ENCODE measurements around the gene ATP1A1. TPM values are rescaled to one million over a fixed set of nuclear protein-coding genes. Genes with fewer than 3 reads are reported as not detected.
A peak's percentile ranks its signal among the peaks of the same experiment; 100 is the strongest.

Gene ATP1A1
- total RNA-seq, 2 donors from 2014 or later: 718 to 936 TPM

GRCh38 chr1:116335850-116336624, 37.0 kb upstream of the ATP1A1 start:
- Histone ChIP-seq H3K27ac (peak overlapping the region; percentile 14), H3K4me3 (no peak overlapping the region), H3K27me3 (no peaks in the 10 kb centered on the region), H3K9ac (ENCODE audit: low read depth in 2 of 2, low read length in 2 of 2) (peak overlapping the region in 1 of 2 donors; percentile 72), H3K9me3 (no peaks in the 10 kb centered on the region), H3K4me1 (peaks cover 19% of the 10 kb centered on the region), H3K36me3 (no peaks in the 10 kb centered on the region)
- DNase-seq: peak; percentile 53
- TF ChIP-seq, protein P1, sequence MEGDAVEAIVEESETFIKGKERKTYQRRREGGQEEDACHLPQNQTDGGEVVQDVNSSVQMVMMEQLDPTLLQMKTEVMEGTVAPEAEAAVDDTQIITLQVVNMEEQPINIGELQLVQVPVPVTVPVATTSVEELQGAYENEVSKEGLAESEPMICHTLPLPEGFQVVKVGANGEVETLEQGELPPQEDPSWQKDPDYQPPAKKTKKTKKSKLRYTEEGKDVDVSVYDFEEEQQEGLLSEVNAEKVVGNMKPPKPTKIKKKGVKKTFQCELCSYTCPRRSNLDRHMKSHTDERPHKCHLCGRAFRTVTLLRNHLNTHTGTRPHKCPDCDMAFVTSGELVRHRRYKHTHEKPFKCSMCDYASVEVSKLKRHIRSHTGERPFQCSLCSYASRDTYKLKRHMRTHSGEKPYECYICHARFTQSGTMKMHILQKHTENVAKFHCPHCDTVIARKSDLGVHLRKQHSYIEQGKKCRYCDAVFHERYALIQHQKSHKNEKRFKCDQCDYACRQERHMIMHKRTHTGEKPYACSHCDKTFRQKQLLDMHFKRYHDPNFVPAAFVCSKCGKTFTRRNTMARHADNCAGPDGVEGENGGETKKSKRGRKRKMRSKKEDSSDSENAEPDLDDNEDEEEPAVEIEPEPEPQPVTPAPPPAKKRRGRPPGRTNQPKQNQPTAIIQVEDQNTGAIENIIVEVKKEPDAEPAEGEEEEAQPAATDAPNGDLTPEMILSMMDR (IDR thresholded peaks at IDR 0.05): no peak
- intact Hi-C loops (cut with DNase I): no loop called here

- TF ChIP-seq, protein P1 (IDR thresholded peaks at IDR 0.05): no peak
- intact Hi-C loops (cut with DNase I): no loop called here
- H3K9ac ChIP-seq (ENCODE audit: low read depth in 2 of 2, low read length in 2 of 2): no peak overlapping the region
- no peak for DNase-seq
- H3K4me3 ChIP-seq: no peak overlapping the region
- no peak overlapping the region for H3K27ac ChIP-seq
- H3K36me3 ChIP-seq: no peaks in the 10 kb centered on the region
- no peaks in the 10 kb centered on the region for H3K9me3 ChIP-seq
- peaks cover 19% of the 10 kb centered on the region for H3K4me1 ChIP-seq
- no peaks in the 10 kb centered on the region for H3K27me3 ChIP-seq
Observed at GRCh38 chr1:116337398-116337797, 35.6 kb upstream of the ATP1A1 start.

DNA sequence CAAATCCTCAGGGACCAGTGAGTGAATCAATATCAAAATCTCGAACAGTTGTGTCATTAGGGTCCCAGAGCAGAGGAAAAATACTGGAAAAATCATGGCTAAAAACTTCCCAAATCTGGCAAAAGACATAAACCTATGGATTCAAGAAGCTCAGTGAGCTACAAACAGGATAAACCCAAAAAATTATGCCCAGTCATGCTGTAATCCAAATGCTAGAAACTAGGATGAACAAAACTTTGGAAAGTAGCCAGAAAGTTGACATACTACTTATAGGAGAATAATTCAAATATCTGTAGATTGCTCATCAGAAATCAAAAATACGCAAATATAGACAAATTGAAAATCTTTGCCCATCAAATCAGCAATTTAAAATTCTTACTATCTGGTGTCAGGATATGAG, 34.6 kb upstream of the ATP1A1 start:
- Histone ChIP-seq H3K27ac (no peak overlapping the region), H3K27me3 (no peaks in the 10 kb centered on the region), H3K9me3 (no peaks in the 10 kb centered on the region), H3K4me1 (peaks cover 19% of the 10 kb centered on the region), H3K4me3 (no peak overlapping the region), H3K9ac (ENCODE audit: low read depth in 2 of 2, low read length in 2 of 2) (no peak overlapping the region), H3K36me3 (no peaks in the 10 kb centered on the region)
- no peak for DNase-seq
- intact Hi-C loops (cut with DNase I): no loop called here
- TF ChIP-seq, protein P1 (IDR thresholded peaks at IDR 0.05): no peak

GRCh38 chr1:116340506-116341231, 32.4 kb upstream of the ATP1A1 start:
- intact Hi-C loops (cut with DNase I): no loop called here
- no peak for DNase-seq
- Histone ChIP-seq H3K4me3 (no peak overlapping the region), H3K27ac (no peak overlapping the region), H3K36me3 (no peaks in the 10 kb centered on the region), H3K4me1 (peaks cover under 1% of the 10 kb centered on the region), H3K9me3 (no peaks in the 10 kb centered on the region), H3K9ac (ENCODE audit: low read depth in 2 of 2, low read length in 2 of 2) (no peak overlapping the region), H3K27me3 (no peaks in the 10 kb centered on the region)
- TF ChIP-seq, protein P1 (IDR thresholded peaks at IDR 0.05): no peak

GRCh38 chr1:116343019-116343418, 30.0 kb upstream of the ATP1A1 start:
- Histone ChIP-seq H3K4me1 (no peaks in the 10 kb centered on the region), H3K27me3 (no peaks in the 10 kb centered on the region), H3K27ac (no peak overlapping the region), H3K4me3 (no peak overlapping the region), H3K9ac (ENCODE audit: low read depth in 2 of 2, low read length in 2 of 2) (no peak overlapping the region), H3K9me3 (no peaks in the 10 kb centered on the region), H3K36me3 (no peaks in the 10 kb centered on the region)
- intact Hi-C loops (cut with DNase I): no loop called here
- TF ChIP-seq, protein P1 (IDR thresholded peaks at IDR 0.05): no peak
- no peak for DNase-seq
